Measurements from ENCODE around the gene ZBP1. TPM values are rescaled to one million over a fixed set of nuclear protein-coding genes. Genes with fewer than 3 reads are reported as not detected.

Gene ZBP1
- total RNA-seq, 1 experiment from 2014 or later, result not detected

DNA sequence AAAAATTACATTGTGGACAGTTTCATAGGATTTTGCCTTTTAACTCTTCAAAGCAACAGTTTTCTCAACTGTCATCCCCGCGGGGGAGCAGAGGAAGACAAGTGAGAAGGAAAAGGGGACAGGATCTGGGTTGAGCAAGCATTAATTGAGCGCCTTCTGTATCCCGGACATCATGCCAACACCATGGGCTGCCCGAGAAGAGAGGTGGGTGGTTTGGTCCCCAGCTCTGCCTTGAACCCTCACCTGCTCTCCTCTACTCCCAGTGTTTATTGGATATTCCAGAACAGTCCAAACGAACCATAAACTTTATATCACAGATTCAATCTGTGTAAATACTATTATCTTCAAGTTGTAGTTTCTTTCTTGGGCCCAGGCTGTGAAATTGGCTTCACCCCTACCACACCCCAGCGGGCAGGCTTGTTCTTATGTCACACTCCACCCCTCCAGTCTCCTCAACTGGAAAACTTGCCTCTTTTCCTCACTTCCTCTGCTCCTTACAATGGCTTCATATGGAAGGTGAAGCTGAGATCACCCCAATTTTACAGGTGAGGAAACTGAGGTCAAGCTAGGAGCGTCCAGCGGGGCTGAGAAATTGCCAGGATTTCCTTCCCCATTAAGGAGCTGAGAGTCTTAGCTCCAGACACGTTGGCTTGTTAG, 53.3 kb downstream of the ZBP1 start:
- Histone ChIP-seq H3K4me3 (replicated peaks in 1 of 2; ENCODE audit: low read depth in 1 of 2, low read length in 2 of 2) (no peak overlapping the region), H3K4me2 (ENCODE audit: low read length) (no peak overlapping the region), H3K9me3 (ENCODE audit: control insufficient read depth in 1 of 2, insufficient read depth in 1 of 2, low read depth in 1 of 2, low read length in 2 of 2) (no peaks in the 10 kb centered on the region), H4K20me1 (ENCODE audit: insufficient read depth) (no peaks in the 10 kb centered on the region), H3K36me3 (ENCODE audit: control insufficient read depth in 1 of 2, insufficient read depth in 2 of 2, low read length in 2 of 2) (no peaks in the 10 kb centered on the region), H3K27ac (ENCODE audit: low read depth, low read length) (no peak overlapping the region), H3K4me1 (ENCODE audit: control insufficient read depth in 1 of 2, insufficient read depth in 2 of 2, low read length in 2 of 2) (no peaks in the 10 kb centered on the region), H2AFZ (ENCODE audit: low read depth, low read length, poor library complexity, severe bottlenecking) (no peak overlapping the region), H3K9me2 (ENCODE audit: insufficient read depth) (no peaks in the 10 kb centered on the region), H3K27me3 (ENCODE audit: insufficient read depth, low read length) (peaks cover 33% of the 10 kb centered on the region), H3K9ac (ENCODE audit: low read length) (no peak overlapping the region), H3K79me2 (ENCODE audit: insufficient read depth, low read length) (no peaks in the 10 kb centered on the region)
- BruUV-seq (replicated peaks), result no TSS peak
- DNase-seq (ENCODE audit: low read depth, low spot score) (no peak), ATAC-seq (no peak)
- intact Hi-C loops (cut with micrococcal nuclease), result no loop called here
- CTCF ChIA-PET, result interaction anchor here (1.6 kb wide), 1 partner anchor 58 kb away, joined by 3 read pairs; no protein-coding TSS in a partner anchor
- TF ChIP-seq SP1 (IDR thresholded peaks at IDR 0.05; ENCODE audit: low read depth) (no peak), EGR1 (IDR thresholded peaks at IDR 0.05; ENCODE audit: low read depth) (no peak), TCF7L2 (IDR thresholded peaks at IDR 0.05; ENCODE audit: borderline replicate concordance, extremely low read depth, insufficient read depth, insufficient read length) (no peak), YY1 (IDR thresholded peaks at IDR 0.05; ENCODE audit: extremely low read depth, insufficient replicate concordance, low read depth, low read length) (no peak)
- POLR2A ChIA-PET, result no interaction called here
- RAD21 ChIA-PET (ENCODE audit: low non-redundant PET in 1 of 2, low total read pairs in 2 of 2, uncharacterized antibody in 2 of 2, unreplicated experiment in 2 of 2), result no interaction called here

DNA sequence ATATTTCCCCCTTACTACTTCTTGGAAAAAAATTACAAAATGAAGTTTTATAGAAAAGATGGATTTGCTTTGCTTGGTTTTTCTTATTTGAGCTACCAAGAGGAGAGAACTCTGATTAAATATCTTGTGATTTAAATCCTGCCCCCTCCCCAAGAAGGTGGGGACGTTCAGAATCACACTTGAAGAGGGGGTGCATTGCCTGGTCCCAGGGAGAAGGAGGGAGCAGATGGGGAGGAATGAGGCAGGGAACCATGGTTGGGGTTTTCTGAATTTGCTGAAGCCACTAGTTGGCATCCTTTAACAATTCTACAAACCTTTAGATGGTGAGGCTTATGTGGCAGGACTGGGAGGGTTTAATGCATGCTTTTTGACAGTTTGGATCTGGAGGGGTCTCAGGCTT, 53.8 kb downstream of the ZBP1 start:
- H3K79me2 ChIP-seq (ENCODE audit: insufficient read depth, low read length), result no peaks in the 10 kb centered on the region
- no peaks in the 10 kb centered on the region for H3K9me3 ChIP-seq (ENCODE audit: control insufficient read depth in 1 of 2, insufficient read depth in 1 of 2, low read depth in 1 of 2, low read length in 2 of 2)
- H2AFZ ChIP-seq (ENCODE audit: low read depth, low read length, poor library complexity, severe bottlenecking), result no peak overlapping the region
- H3K27me3 ChIP-seq (ENCODE audit: insufficient read depth, low read length), result peaks cover 33% of the 10 kb centered on the region
- H3K4me3 ChIP-seq (replicated peaks in 1 of 2; ENCODE audit: low read depth in 1 of 2, low read length in 2 of 2), result no peak overlapping the region
- no TSS peak for BruUV-seq (replicated peaks)
- H3K4me1 ChIP-seq (ENCODE audit: control insufficient read depth in 1 of 2, insufficient read depth in 2 of 2, low read length in 2 of 2), result no peaks in the 10 kb centered on the region
- ChIA-PET CTCF (interaction anchor here (1.6 kb wide), 1 partner anchor 57 kb away, joined by 3 read pairs; no protein-coding TSS in a partner anchor), POLR2A (no interaction called here), RAD21 (ENCODE audit: low non-redundant PET in 1 of 2, low total read pairs in 2 of 2, uncharacterized antibody in 2 of 2, unreplicated experiment in 2 of 2) (interaction anchor here in 1 of 2 experiments (0.6 kb wide), 1 partner anchor 1115 kb away, joined by 4 read pairs; no protein-coding TSS in a partner anchor)
- DNase-seq (ENCODE audit: low read depth, low spot score), result no peak
- no peak for TF ChIP-seq TCF7L2 (IDR thresholded peaks at IDR 0.05; ENCODE audit: borderline replicate concordance, extremely low read depth, insufficient read depth, insufficient read length)
- TF ChIP-seq, protein P1, sequence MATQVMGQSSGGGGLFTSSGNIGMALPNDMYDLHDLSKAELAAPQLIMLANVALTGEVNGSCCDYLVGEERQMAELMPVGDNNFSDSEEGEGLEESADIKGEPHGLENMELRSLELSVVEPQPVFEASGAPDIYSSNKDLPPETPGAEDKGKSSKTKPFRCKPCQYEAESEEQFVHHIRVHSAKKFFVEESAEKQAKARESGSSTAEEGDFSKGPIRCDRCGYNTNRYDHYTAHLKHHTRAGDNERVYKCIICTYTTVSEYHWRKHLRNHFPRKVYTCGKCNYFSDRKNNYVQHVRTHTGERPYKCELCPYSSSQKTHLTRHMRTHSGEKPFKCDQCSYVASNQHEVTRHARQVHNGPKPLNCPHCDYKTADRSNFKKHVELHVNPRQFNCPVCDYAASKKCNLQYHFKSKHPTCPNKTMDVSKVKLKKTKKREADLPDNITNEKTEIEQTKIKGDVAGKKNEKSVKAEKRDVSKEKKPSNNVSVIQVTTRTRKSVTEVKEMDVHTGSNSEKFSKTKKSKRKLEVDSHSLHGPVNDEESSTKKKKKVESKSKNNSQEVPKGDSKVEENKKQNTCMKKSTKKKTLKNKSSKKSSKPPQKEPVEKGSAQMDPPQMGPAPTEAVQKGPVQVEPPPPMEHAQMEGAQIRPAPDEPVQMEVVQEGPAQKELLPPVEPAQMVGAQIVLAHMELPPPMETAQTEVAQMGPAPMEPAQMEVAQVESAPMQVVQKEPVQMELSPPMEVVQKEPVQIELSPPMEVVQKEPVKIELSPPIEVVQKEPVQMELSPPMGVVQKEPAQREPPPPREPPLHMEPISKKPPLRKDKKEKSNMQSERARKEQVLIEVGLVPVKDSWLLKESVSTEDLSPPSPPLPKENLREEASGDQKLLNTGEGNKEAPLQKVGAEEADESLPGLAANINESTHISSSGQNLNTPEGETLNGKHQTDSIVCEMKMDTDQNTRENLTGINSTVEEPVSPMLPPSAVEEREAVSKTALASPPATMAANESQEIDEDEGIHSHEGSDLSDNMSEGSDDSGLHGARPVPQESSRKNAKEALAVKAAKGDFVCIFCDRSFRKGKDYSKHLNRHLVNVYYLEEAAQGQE (IDR thresholded peaks at IDR 0.05; ENCODE audit: low read depth), result no peak
- TF ChIP-seq SRF (IDR thresholded peaks at IDR 0.05; ENCODE audit: low read depth), result no peak
- TF ChIP-seq, protein P2, sequence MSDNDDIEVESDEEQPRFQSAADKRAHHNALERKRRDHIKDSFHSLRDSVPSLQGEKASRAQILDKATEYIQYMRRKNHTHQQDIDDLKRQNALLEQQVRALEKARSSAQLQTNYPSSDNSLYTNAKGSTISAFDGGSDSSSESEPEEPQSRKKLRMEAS (IDR thresholded peaks at IDR 0.05), result no peak
- no peak for TF ChIP-seq EZH2phosphoT487 (IDR thresholded peaks at IDR 0.05; ENCODE audit: borderline replicate concordance)
- TF ChIP-seq, protein P3, sequence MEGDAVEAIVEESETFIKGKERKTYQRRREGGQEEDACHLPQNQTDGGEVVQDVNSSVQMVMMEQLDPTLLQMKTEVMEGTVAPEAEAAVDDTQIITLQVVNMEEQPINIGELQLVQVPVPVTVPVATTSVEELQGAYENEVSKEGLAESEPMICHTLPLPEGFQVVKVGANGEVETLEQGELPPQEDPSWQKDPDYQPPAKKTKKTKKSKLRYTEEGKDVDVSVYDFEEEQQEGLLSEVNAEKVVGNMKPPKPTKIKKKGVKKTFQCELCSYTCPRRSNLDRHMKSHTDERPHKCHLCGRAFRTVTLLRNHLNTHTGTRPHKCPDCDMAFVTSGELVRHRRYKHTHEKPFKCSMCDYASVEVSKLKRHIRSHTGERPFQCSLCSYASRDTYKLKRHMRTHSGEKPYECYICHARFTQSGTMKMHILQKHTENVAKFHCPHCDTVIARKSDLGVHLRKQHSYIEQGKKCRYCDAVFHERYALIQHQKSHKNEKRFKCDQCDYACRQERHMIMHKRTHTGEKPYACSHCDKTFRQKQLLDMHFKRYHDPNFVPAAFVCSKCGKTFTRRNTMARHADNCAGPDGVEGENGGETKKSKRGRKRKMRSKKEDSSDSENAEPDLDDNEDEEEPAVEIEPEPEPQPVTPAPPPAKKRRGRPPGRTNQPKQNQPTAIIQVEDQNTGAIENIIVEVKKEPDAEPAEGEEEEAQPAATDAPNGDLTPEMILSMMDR (IDR thresholded peaks at IDR 0.05 in 2 of 3, conservative IDR thresholded peaks at IDR 0.05 in 1 of 3; ENCODE audit: borderline replicate concordance in 1 of 3, insufficient read depth in 1 of 3, low read depth in 2 of 3, low read length in 2 of 3), result no peak
- H3K9ac ChIP-seq (ENCODE audit: low read length), result no peak overlapping the region
- no peaks in the 10 kb centered on the region for H3K9me2 ChIP-seq (ENCODE audit: insufficient read depth)
- no peaks in the 10 kb centered on the region for H3K36me3 ChIP-seq (ENCODE audit: control insufficient read depth in 1 of 2, insufficient read depth in 2 of 2, low read length in 2 of 2)
- no peaks in the 10 kb centered on the region for H4K20me1 ChIP-seq (ENCODE audit: insufficient read depth)
- H3K27ac ChIP-seq (ENCODE audit: low read depth, low read length), result no peak overlapping the region
- intact Hi-C loops (cut with micrococcal nuclease), result no loop called here
- ATAC-seq, result no peak
- H3K4me2 ChIP-seq (ENCODE audit: low read length), result no peak overlapping the region

Measured in HCT116 (cell line).